ENCODE results near the gene TASOR2. TPM values are rescaled to one million over a fixed set of nuclear protein-coding genes. Genes with fewer than 3 reads are reported as not detected.

Gene TASOR2
- polyA plus RNA-seq, 1 donor from 2014 or later: 28.6 TPM

DNA sequence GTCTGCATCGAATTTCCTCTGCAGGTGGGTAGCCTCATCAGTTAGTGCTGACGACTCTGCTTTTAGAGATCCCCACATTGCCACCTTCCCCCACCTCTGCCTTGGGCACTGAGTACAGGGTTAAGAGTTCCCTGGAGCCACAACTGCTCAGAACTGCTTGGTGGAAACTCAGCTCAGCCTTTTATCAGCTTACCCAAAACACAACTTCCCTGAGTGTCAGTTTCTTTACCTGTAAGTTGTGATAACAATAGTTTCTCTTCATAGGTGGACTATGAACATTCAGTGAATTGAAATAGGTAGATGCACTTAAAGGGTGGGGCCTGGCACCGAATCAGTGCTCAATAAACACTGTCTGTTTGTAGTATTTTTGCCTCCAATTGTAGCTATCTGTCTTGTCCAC is 29.5 kb upstream of the TASOR2 start:
- no peak for TF ChIP-seq EZH2 (IDR thresholded peaks at IDR 0.05; ENCODE audit: borderline replicate concordance, insufficient read depth, low read length, poor library complexity, severe bottlenecking)
- TF ChIP-seq, protein P1, sequence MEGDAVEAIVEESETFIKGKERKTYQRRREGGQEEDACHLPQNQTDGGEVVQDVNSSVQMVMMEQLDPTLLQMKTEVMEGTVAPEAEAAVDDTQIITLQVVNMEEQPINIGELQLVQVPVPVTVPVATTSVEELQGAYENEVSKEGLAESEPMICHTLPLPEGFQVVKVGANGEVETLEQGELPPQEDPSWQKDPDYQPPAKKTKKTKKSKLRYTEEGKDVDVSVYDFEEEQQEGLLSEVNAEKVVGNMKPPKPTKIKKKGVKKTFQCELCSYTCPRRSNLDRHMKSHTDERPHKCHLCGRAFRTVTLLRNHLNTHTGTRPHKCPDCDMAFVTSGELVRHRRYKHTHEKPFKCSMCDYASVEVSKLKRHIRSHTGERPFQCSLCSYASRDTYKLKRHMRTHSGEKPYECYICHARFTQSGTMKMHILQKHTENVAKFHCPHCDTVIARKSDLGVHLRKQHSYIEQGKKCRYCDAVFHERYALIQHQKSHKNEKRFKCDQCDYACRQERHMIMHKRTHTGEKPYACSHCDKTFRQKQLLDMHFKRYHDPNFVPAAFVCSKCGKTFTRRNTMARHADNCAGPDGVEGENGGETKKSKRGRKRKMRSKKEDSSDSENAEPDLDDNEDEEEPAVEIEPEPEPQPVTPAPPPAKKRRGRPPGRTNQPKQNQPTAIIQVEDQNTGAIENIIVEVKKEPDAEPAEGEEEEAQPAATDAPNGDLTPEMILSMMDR (IDR thresholded peaks at IDR 0.05; ENCODE audit: poor library complexity, severe bottlenecking): no peak
- TF ChIP-seq RAD21 (conservative IDR thresholded peaks at IDR 0.05): no peak
- TF ChIP-seq TAF1 (IDR thresholded peaks at IDR 0.05; ENCODE audit: low read depth): no peak
- Histone ChIP-seq H3K79me2 (replicated peaks; ENCODE audit: insufficient read depth, low read length) (no peaks in the 10 kb centered on the region), H3K27ac (ENCODE audit: low read length) (no peak overlapping the region), H3K36me3 (ENCODE audit: insufficient read depth, low read length) (no peaks in the 10 kb centered on the region), H2AFZ (ENCODE audit: low read depth, low read length) (no peak overlapping the region), H3K27me3 (ENCODE audit: insufficient read depth, low read depth, low read length) (no peaks in the 10 kb centered on the region), H4K20me1 (ENCODE audit: insufficient read depth) (no peaks in the 10 kb centered on the region), H3K9me3 (ENCODE audit: low read length) (no peaks in the 10 kb centered on the region), H3K4me2 (ENCODE audit: low read length) (no peak overlapping the region), H3K4me3 (ENCODE audit: low read length) (no peak overlapping the region), H3K9me2 (ENCODE audit: insufficient read depth, low read length) (no peaks in the 10 kb centered on the region), H3F3A (ENCODE audit: insufficient read depth, low read length, poor library complexity, severe bottlenecking) (no peaks in the 10 kb centered on the region), H3K9ac (ENCODE audit: low read length) (no peak overlapping the region)

- no peak overlapping the region for H3K27ac ChIP-seq (ENCODE audit: low read length)
- H3K9me3 ChIP-seq (ENCODE audit: low read length): no peaks in the 10 kb centered on the region
- no peak overlapping the region for H3K4me2 ChIP-seq (ENCODE audit: low read length)
- no peaks in the 10 kb centered on the region for H3K36me3 ChIP-seq (ENCODE audit: insufficient read depth, low read length)
- H3F3A ChIP-seq (ENCODE audit: insufficient read depth, low read length, poor library complexity, severe bottlenecking): no peaks in the 10 kb centered on the region
- no peak overlapping the region for H2AFZ ChIP-seq (ENCODE audit: low read depth, low read length)
- TF ChIP-seq RAD21 (conservative IDR thresholded peaks at IDR 0.05): no peak
- TF ChIP-seq SMC3 (conservative IDR thresholded peaks at IDR 0.05; ENCODE audit: poor library complexity): no peak
- TF ChIP-seq, protein P1 (IDR thresholded peaks at IDR 0.05; ENCODE audit: poor library complexity, severe bottlenecking): no peak
- no peak for TF ChIP-seq REST (IDR thresholded peaks at IDR 0.05; ENCODE audit: borderline replicate concordance)
- no peak for TF ChIP-seq POLR2AphosphoS5 (IDR thresholded peaks at IDR 0.05)
- TF ChIP-seq EP300 (conservative IDR thresholded peaks at IDR 0.05; ENCODE audit: poor library complexity, severe bottlenecking): no peak
- no peak for TF ChIP-seq EZH2 (IDR thresholded peaks at IDR 0.05; ENCODE audit: borderline replicate concordance, insufficient read depth, low read length, poor library complexity, severe bottlenecking)
- no peak for TF ChIP-seq MXI1 (conservative IDR thresholded peaks at IDR 0.05; ENCODE audit: poor library complexity, severe bottlenecking)
- H3K27me3 ChIP-seq (ENCODE audit: insufficient read depth, low read depth, low read length): no peaks in the 10 kb centered on the region
- no peaks in the 10 kb centered on the region for H3K79me2 ChIP-seq (replicated peaks; ENCODE audit: insufficient read depth, low read length)
- no peak overlapping the region for H3K9ac ChIP-seq (ENCODE audit: low read length)
- no peaks in the 10 kb centered on the region for H3K9me2 ChIP-seq (ENCODE audit: insufficient read depth, low read length)
- no peak overlapping the region for H3K4me3 ChIP-seq (ENCODE audit: low read length)
- H4K20me1 ChIP-seq (ENCODE audit: insufficient read depth): no peaks in the 10 kb centered on the region
Observed at GRCh38 chr10:5656737-5657579, 27.7 kb upstream of the TASOR2 start.
